PC-3 (cell line): ENCODE data around the gene CCDC69. TPM values are rescaled to one million over a fixed set of nuclear protein-coding genes. Genes with fewer than 3 reads are reported as not detected.
"Not testable (repeated sequence)": the region's sequence is repeated elsewhere in the genome, so short reads cannot be mapped to it uniquely, and the experiment has no call there.

Source experiments
- ATAC-seq: fragments of 200-7000 bp; cut with Tn5 transposase; 2 replicates; pipeline ENCODE4 v1.9.1; 2020; ENCODE audit warnings: mild to moderate bottlenecking, moderate library complexity
- BruUV-seq: library from RNA; stranded (reverse); fragments of 400-500 nt; replicated peaks from 2 replicates; lab custom pipeline; 2021; lab: Mats Ljungman, UMichigan
- CTCF ChIA-PET: fragments of 300-600 bp; sonication (Branson Sonifier 250); formaldehyde crosslinking; loops from one replicate; lab custom pipeline; 2022; ENCODE audit warnings: antibody characterized with exemption; lab: Charles Lee
- POLR2A ChIA-PET: fragments of 300-600 bp; sonication (Branson Sonifier 250); formaldehyde crosslinking; loops from one replicate; lab custom pipeline; 2022; ENCODE audit warnings: antibody characterized with exemption; ENCODE audit not compliant: unreplicated experiment; lab: Charles Lee
- DNase-seq: peaks from one replicate; pipeline ENCODE4 v3.0.0-alpha.2; 2015
- H2AFZ ChIP-seq: fragments of 300-600 bp; sonication (generic); 2 replicates; pipeline ENCODE4 v1.6.0; 2016; ENCODE audit warnings: antibody characterized with exemption, low read length
- H3F3A ChIP-seq: fragments of 300-600 bp; sonication (generic); one replicate; pipeline ENCODE4 v1.6.0; 2017; ENCODE audit warnings: antibody characterized with exemption, low read length, control low read depth, mild to moderate bottlenecking; ENCODE audit not compliant: unreplicated experiment
- H3K27ac ChIP-seq: fragments of 300-600 bp; sonication (generic); 2 replicates; pipeline ENCODE4 v1.5.1; 2016; ENCODE audit warnings: mild to moderate bottlenecking, low read length
- H3K27me3 ChIP-seq: fragments of 300-600 bp; sonication (generic); 2 replicates; pipeline ENCODE4 v1.6.1; 2016; ENCODE audit warnings: low read length, mixed read lengths
- H3K36me3 ChIP-seq: fragments of 300-600 bp; sonication (generic); 2 replicates; pipeline ENCODE4 v1.6.1; 2016; ENCODE audit warnings: low read depth, mixed run types, low read length, mixed read lengths
- H3K4me1 ChIP-seq: fragments of 300-600 bp; sonication (generic); 2 replicates; pipeline ENCODE4 v1.5.1; 2016; ENCODE audit warnings: low read length; ENCODE audit not compliant: insufficient read depth
- H3K4me2 ChIP-seq: fragments of 300-600 bp; sonication (generic); 2 replicates; pipeline ENCODE4 v1.6.0; 2016; ENCODE audit warnings: low read length
- H3K4me3 ChIP-seq: fragments of 300-600 bp; sonication (generic); 2 replicates; pipeline ENCODE4 v1.5.1; 2016; ENCODE audit warnings: mild to moderate bottlenecking, low read length, mixed read lengths
- H3K79me2 ChIP-seq: fragments of 300-600 bp; sonication (generic); 2 replicates; pipeline ENCODE4 v1.6.1; 2017; ENCODE audit warnings: low read length, mixed read lengths
- H3K9ac ChIP-seq: fragments of 300-600 bp; sonication (generic); 2 replicates; pipeline ENCODE4 v1.6.0; 2016; ENCODE audit warnings: mild to moderate bottlenecking, low read length
- H3K9me2 ChIP-seq: fragments of 300-600 bp; sonication (generic); replicated peaks from 2 replicates; pipeline ENCODE4 v1.6.1; 2016; ENCODE audit warnings: mixed run types, low read length, mixed read lengths
- H3K9me3 ChIP-seq: fragments of 300-600 bp; sonication (generic); 2 replicates; pipeline ENCODE4 v1.6.1; 2016; ENCODE audit warnings: low read length, mixed read lengths
- H4K20me1 ChIP-seq: fragments of 300-600 bp; sonication (generic); 2 replicates; pipeline ENCODE4 v1.6.1; 2016; ENCODE audit warnings: low read length, mixed read lengths
- EZH2 ChIP-seq: fragments of 300-600 bp; sonication (generic); IDR thresholded peaks from one replicate; pipeline ENCODE4 v1.6.1; 2017; ENCODE audit warnings: antibody characterized with exemption, mild to moderate bottlenecking, low read length; ENCODE audit not compliant: unreplicated experiment
- EZH2phosphoT487 ChIP-seq: fragments of 300-600 bp; sonication (generic); IDR thresholded peaks from 2 replicates; pipeline ENCODE4 v1.6.1; 2018; ENCODE audit warnings: mild to moderate bottlenecking, antibody characterized with exemption, low read length, borderline replicate concordance
- intact Hi-C: fragments of 100-400 bp; cut with micrococcal nuclease; formaldehyde crosslinking; loops from 2 replicates; pipeline ENCODE4 v1.9.0; 2023
- total RNA-seq: library from RNA; depleted of rRNA; stranded (reverse); fragments of >200 nt; gene quantifications from 2 replicates; pipeline ENCODE4 v1.2.3, GENCODE V29; 2014
- TF ChIP-seq, protein P1 (sequence below): fragments of 300-600 bp; sonication (generic); conservative IDR thresholded peaks from 2 replicates; pipeline ENCODE4 v1.5.1; 2017; ENCODE audit warnings: antibody characterized with exemption, low read depth, mild to moderate bottlenecking, low read length

CCDC69 gene
- total RNA-seq, 1 experiment from 2014 or later = 26.4 TPM

DNA sequence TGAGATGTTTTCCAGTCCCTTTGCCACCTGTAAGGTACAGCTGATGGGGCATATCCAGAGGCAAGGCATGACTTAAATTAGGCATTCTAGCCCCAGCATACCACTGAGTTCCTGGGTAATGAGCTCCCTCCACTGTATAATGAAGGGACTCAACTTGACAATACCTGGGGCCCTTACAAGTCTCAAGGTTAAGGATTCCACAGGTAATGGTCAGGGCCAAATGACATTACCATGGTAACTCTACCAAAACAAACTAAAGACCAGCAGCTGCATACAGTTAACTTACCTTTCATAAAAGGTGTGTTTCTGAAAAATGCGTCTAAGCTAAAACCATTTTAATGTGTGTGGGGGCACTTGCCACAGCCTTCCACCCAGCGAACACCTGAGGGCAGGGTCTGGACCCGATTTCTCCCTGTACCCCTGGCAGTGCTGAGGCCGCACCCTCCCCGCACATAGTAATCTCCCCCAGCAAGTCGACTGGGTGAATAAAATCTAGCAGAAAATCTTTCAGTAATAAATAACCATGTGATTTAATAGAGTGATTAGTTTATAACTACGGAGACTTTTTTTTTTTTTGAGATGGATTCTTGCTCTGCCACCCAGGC is 24.2 kb downstream of the CCDC69 start:
- H3K9ac ChIP-seq = no peak overlapping the region
- intact Hi-C loops = no loop called here

DNA sequence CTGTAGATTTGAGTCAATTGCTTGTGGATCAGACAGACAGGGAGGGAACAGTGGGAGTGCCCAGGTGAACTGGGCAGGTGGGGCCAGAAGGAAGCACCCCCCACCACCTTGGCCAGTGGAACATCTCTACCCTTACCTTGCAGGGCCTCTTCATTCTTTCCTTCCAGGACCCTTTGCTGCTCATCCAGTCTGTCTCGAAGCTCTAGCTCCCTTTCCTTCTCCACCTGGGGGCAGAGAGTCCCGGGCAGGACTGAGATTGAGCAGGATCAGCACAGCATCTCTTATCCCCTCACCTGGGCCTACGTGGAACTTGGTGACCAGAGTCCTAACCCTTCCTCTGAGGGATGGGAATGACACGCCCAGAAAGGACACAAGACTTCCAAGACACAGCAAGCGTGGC is 25.0 kb downstream of the CCDC69 start:
- intact Hi-C loops = no loop called here
- no peaks in the 10 kb centered on the region for H3K36me3 ChIP-seq
- H3K9ac ChIP-seq = no peak overlapping the region
- H3K4me3 ChIP-seq = no peak overlapping the region
- no peak overlapping the region for H2AFZ ChIP-seq
- H4K20me1 ChIP-seq = no peaks in the 10 kb centered on the region
- no TSS peak for BruUV-seq
- H3K79me2 ChIP-seq = no peaks in the 10 kb centered on the region
- no peaks in the 10 kb centered on the region for H3K27me3 ChIP-seq
- no peaks in the 10 kb centered on the region for H3K9me2 ChIP-seq
- no peaks in the 10 kb centered on the region for H3K9me3 ChIP-seq
- no peak overlapping the region for H3K27ac ChIP-seq
- H3F3A ChIP-seq = no peaks in the 10 kb centered on the region
- peaks cover 8% of the 10 kb centered on the region for H3K4me1 ChIP-seq
- ATAC-seq (no peak), DNase-seq (no peak)
- ChIA-PET POLR2A (no interaction called here), CTCF (no interaction called here)
- TF ChIP-seq EZH2 = no peak
- TF ChIP-seq, protein P1, sequence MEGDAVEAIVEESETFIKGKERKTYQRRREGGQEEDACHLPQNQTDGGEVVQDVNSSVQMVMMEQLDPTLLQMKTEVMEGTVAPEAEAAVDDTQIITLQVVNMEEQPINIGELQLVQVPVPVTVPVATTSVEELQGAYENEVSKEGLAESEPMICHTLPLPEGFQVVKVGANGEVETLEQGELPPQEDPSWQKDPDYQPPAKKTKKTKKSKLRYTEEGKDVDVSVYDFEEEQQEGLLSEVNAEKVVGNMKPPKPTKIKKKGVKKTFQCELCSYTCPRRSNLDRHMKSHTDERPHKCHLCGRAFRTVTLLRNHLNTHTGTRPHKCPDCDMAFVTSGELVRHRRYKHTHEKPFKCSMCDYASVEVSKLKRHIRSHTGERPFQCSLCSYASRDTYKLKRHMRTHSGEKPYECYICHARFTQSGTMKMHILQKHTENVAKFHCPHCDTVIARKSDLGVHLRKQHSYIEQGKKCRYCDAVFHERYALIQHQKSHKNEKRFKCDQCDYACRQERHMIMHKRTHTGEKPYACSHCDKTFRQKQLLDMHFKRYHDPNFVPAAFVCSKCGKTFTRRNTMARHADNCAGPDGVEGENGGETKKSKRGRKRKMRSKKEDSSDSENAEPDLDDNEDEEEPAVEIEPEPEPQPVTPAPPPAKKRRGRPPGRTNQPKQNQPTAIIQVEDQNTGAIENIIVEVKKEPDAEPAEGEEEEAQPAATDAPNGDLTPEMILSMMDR = no peak
- TF ChIP-seq EZH2phosphoT487 = no peak
- H3K4me2 ChIP-seq = no peak overlapping the region

More for the DNA sequence above, 24.2 kb downstream of the CCDC69 start:
- no peak overlapping the region for H3K4me2 ChIP-seq
- no peaks in the 10 kb centered on the region for H3K27me3 ChIP-seq
- no peak overlapping the region for H3K4me3 ChIP-seq
- H3K27ac ChIP-seq = no peak overlapping the region
- CTCF ChIA-PET = no interaction called here
- no peaks in the 10 kb centered on the region for H3K9me2 ChIP-seq
- H3K79me2 ChIP-seq = no peaks in the 10 kb centered on the region
- peaks cover 8% of the 10 kb centered on the region for H3K4me1 ChIP-seq
- TF ChIP-seq EZH2 (no peak), EZH2phosphoT487 (no peak)
- TF ChIP-seq, protein P1 = no peak
- no peak overlapping the region for H2AFZ ChIP-seq
- POLR2A ChIA-PET = no interaction called here
- ATAC-seq (no peak), DNase-seq (no peak)
- no peaks in the 10 kb centered on the region for H4K20me1 ChIP-seq
- H3K36me3 ChIP-seq = no peaks in the 10 kb centered on the region
- no TSS peak for BruUV-seq
- H3K9me3 ChIP-seq = no peaks in the 10 kb centered on the region
- no peaks in the 10 kb centered on the region for H3F3A ChIP-seq

DNA sequence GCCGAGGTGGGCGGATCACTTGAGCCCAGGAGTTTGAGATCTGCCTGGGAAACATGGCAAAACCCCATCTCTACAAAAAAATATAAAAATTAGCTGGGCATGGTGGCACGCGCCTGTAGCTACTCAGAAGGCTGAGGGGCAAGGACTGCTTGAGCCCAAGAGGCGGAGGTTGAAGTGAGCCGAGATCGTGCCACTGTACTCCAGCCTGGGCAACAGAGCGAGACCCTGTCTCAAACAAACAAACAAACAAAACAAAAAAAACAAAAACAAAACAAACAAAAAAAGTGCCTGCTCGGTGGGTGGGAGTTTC is 26.6 kb downstream of the CCDC69 start:
- H3K36me3 ChIP-seq = not testable (repeated sequence)

More for the DNA sequence above, 26.6 kb downstream of the CCDC69 start:
- POLR2A ChIA-PET, H3K4me1 ChIP-seq, H3K27me3 ChIP-seq, H3K4me2 ChIP-seq, H3K9ac ChIP-seq, H4K20me1 ChIP-seq, H3K4me3 ChIP-seq, DNase-seq, CTCF ChIA-PET, H3K27ac ChIP-seq, BruUV-seq, H3K9me2 ChIP-seq, H3K9me3 ChIP-seq, H3K79me2 ChIP-seq, intact Hi-C loops, ATAC-seq, H3F3A ChIP-seq, H2AFZ ChIP-seq: not testable (repeated sequence)
